HEK293T (cell line): ENCODE data around the gene PSMA7.

ENCODE experiments used
- BHLHE40 ChIP-seq: fragments of 450-650 bp; IDR thresholded peaks from 2 replicates; pipeline ENCODE4 v1.6.1; 2016; ENCODE audit warnings: mild to moderate bottlenecking, moderate library complexity, borderline replicate concordance
- CTBP1 ChIP-seq: fragments of 450-650 bp; IDR thresholded peaks from 2 replicates; pipeline ENCODE4 v1.6.1; 2016; ENCODE audit warnings: borderline replicate concordance
- FOXA1 ChIP-seq: fragments of 450-650 bp; IDR thresholded peaks from 2 replicates; pipeline ENCODE4 v1.6.1; 2016; ENCODE audit warnings: mild to moderate bottlenecking
- FOXM1 ChIP-seq: fragments of 450-650 bp; IDR thresholded peaks from 2 replicates; pipeline ENCODE4 v1.6.1; 2017; ENCODE audit warnings: mild to moderate bottlenecking, borderline replicate concordance
- LEF1 ChIP-seq: fragments of 450-650 bp; IDR thresholded peaks from 2 replicates; pipeline ENCODE4 v1.6.1; 2017; ENCODE audit warnings: mild to moderate bottlenecking, borderline replicate concordance
- NFRKB ChIP-seq: fragments of 450-650 bp; IDR thresholded peaks from 2 replicates; pipeline ENCODE4 v1.6.1; 2016; ENCODE audit warnings: mild to moderate bottlenecking, moderate library complexity
- PKNOX1 ChIP-seq: fragments of 450-650 bp; IDR thresholded peaks from 2 replicates; pipeline ENCODE4 v1.6.1; 2016
- SP1 ChIP-seq: fragments of 450-650 bp; IDR thresholded peaks from 2 replicates; pipeline ENCODE4 v1.6.1; 2017
- SUZ12 ChIP-seq: fragments of 450-650 bp; IDR thresholded peaks from 2 replicates; pipeline ENCODE4 v1.6.1; 2016; ENCODE audit warnings: mild to moderate bottlenecking

- TF ChIP-seq NFRKB, result no peak
- TF ChIP-seq SP1, result no peak
- TF ChIP-seq SUZ12, result no peak
- no peak for TF ChIP-seq BHLHE40
- no peak for TF ChIP-seq FOXM1
- no peak for TF ChIP-seq LEF1
- no peak for TF ChIP-seq PKNOX1
- no peak for TF ChIP-seq FOXA1
- no peak for TF ChIP-seq CTBP1
These were observed 48.8 kb upstream of the PSMA7 start for GRCh38 chr20:62191781-62192559.
